ENCODE results near the gene CLCN6.

DNA sequence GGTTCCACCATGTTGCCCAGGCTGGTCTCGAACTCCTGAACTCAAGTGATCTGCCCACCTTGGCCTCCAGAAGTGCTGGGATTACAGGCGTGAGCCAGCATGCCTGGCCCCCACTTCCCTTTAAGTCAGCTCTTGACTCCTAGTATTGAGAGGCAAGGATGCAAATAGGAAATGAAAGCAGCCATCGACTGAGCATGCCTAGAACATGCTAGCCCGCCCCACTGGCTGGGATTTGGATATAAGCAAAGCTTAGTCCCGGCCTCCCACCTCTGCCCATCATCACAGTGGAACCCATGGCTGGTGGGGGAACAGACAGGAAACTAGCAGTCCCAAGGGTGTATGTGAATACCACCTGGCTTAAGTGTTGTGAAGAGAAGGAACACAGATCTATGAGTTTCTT lies 33.5 kb upstream of the CLCN6 start:
- TF ChIP-seq POLR2AphosphoS5 (IDR thresholded peaks at IDR 0.05; ENCODE audit: low read depth) = no peak
- no peak for TF ChIP-seq CTCF (IDR thresholded peaks at IDR 0.05; ENCODE audit: insufficient read depth, low read length)
- TF ChIP-seq, protein P1, sequence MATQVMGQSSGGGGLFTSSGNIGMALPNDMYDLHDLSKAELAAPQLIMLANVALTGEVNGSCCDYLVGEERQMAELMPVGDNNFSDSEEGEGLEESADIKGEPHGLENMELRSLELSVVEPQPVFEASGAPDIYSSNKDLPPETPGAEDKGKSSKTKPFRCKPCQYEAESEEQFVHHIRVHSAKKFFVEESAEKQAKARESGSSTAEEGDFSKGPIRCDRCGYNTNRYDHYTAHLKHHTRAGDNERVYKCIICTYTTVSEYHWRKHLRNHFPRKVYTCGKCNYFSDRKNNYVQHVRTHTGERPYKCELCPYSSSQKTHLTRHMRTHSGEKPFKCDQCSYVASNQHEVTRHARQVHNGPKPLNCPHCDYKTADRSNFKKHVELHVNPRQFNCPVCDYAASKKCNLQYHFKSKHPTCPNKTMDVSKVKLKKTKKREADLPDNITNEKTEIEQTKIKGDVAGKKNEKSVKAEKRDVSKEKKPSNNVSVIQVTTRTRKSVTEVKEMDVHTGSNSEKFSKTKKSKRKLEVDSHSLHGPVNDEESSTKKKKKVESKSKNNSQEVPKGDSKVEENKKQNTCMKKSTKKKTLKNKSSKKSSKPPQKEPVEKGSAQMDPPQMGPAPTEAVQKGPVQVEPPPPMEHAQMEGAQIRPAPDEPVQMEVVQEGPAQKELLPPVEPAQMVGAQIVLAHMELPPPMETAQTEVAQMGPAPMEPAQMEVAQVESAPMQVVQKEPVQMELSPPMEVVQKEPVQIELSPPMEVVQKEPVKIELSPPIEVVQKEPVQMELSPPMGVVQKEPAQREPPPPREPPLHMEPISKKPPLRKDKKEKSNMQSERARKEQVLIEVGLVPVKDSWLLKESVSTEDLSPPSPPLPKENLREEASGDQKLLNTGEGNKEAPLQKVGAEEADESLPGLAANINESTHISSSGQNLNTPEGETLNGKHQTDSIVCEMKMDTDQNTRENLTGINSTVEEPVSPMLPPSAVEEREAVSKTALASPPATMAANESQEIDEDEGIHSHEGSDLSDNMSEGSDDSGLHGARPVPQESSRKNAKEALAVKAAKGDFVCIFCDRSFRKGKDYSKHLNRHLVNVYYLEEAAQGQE (IDR thresholded peaks at IDR 0.05; ENCODE audit: insufficient replicate concordance, low read depth) = no peak
- TF ChIP-seq GABPA (IDR thresholded peaks at IDR 0.05; ENCODE audit: low read depth) = no peak
- TF ChIP-seq SPI1 (IDR thresholded peaks at IDR 0.05; ENCODE audit: borderline replicate concordance, low read depth) = no peak

Measured in HL-60 (cell line).